ENCODE results near the gene USP10.
A peak's percentile ranks its signal among the peaks of the same experiment; 100 is the strongest.

USP10 gene

GRCh38 chr16:84700446-84701300 lies 873 bp downstream of the USP10 start:
- no peak for DNase-seq (ENCODE audit: low read depth)

- DNase-seq (ENCODE audit: low read depth) = no peak
These were observed 3.9 kb downstream of the USP10 start for GRCh38 chr16:84703681-84704080.

- no peak for DNase-seq (ENCODE audit: low read depth)
These were observed 4.5 kb downstream of the USP10 start for GRCh38 chr16:84704253-84704652.

- DNase-seq (ENCODE audit: low read depth) = no peak
These were observed 7.1 kb downstream of the USP10 start for GRCh38 chr16:84706856-84707255.

- DNase-seq (ENCODE audit: low read depth) = no peak
These were observed 9.8 kb downstream of the USP10 start for GRCh38 chr16:84709609-84710008.

- no peak for DNase-seq (ENCODE audit: low read depth)
These were observed 10.9 kb downstream of the USP10 start for GRCh38 chr16:84710686-84711085.

- DNase-seq (ENCODE audit: low read depth) = no peak
These were observed 12.4 kb downstream of the USP10 start for GRCh38 chr16:84712138-84712671.

- no peak for DNase-seq (ENCODE audit: low read depth)
These were observed 13.3 kb downstream of the USP10 start for GRCh38 chr16:84712801-84713775.

- no peak for DNase-seq (ENCODE audit: low read depth)
These were observed 14.2 kb downstream of the USP10 start for GRCh38 chr16:84714028-84714427.

- no peak for DNase-seq (ENCODE audit: low read depth)
These were observed 15.6 kb downstream of the USP10 start for GRCh38 chr16:84715424-84715823.

GRCh38 chr16:84715854-84716253 lies 16.1 kb downstream of the USP10 start:
- DNase-seq (ENCODE audit: low read depth) = no peak

GRCh38 chr16:84716740-84717139 lies 16.9 kb downstream of the USP10 start:
- DNase-seq (ENCODE audit: low read depth) = no peak

- no peak for DNase-seq (ENCODE audit: low read depth)
These were observed 17.7 kb downstream of the USP10 start for GRCh38 chr16:84717484-84717883.

- no peak for DNase-seq (ENCODE audit: low read depth)
These were observed 20.4 kb downstream of the USP10 start for GRCh38 chr16:84720177-84720579.

GRCh38 chr16:84722068-84722467 lies 22.3 kb downstream of the USP10 start:
- DNase-seq (ENCODE audit: low read depth) = no peak

GRCh38 chr16:84723906-84724305 lies 24.1 kb downstream of the USP10 start:
- DNase-seq (ENCODE audit: low read depth) = no peak

GRCh38 chr16:84724606-84725309 lies 25.0 kb downstream of the USP10 start:
- DNase-seq (ENCODE audit: low read depth) = no peak

- DNase-seq (ENCODE audit: low read depth) = no peak
These were observed 25.8 kb downstream of the USP10 start for GRCh38 chr16:84725481-84726078.

- DNase-seq (ENCODE audit: low read depth) = peak; percentile 71
These were observed 26.4 kb downstream of the USP10 start for GRCh38 chr16:84726079-84726668.

GRCh38 chr16:84726669-84727467 lies 27.1 kb downstream of the USP10 start:
- DNase-seq (ENCODE audit: low read depth) = no peak

Measured in stimulated activated CD8-positive, alpha-beta memory T cell treated with anti-CD3 and anti-CD28 coated beads, Interleukin-7, amount 100 ng/mL, for 24 hours (primary cell).